HEK293T (cell line): ENCODE data around the gene PLPP7.

ENCODE experiments used
- CTCF ChIA-PET: fragments of 350-600 bp; formaldehyde crosslinking; extraction: SDS; loops from one replicate; lab custom pipeline; 2021; ENCODE audit warnings: antibody characterized with exemption, inconsistent platforms; lab: Yijun Ruan, JAX
- POLR2A ChIA-PET: fragments of 350-600 bp; formaldehyde crosslinking; extraction: SDS; loops from one replicate; lab custom pipeline; 2020; ENCODE audit warnings: antibody characterized with exemption, inconsistent platforms; lab: Yijun Ruan, JAX
- DNase-seq: peaks from one replicate; pipeline ENCODE4 v3.0.0; 2012; ENCODE audit warnings: mixed read lengths; ENCODE audit errors: extremely low spot score
- ARNT ChIP-seq: fragments of 450-650 bp; IDR thresholded peaks from 2 replicates; pipeline ENCODE4 v1.6.1; 2017; ENCODE audit warnings: mild to moderate bottlenecking
- BHLHE40 ChIP-seq: fragments of 450-650 bp; IDR thresholded peaks from 2 replicates; pipeline ENCODE4 v1.6.1; 2016; ENCODE audit warnings: mild to moderate bottlenecking, moderate library complexity, borderline replicate concordance
- CTBP1 ChIP-seq: fragments of 450-650 bp; IDR thresholded peaks from 2 replicates; pipeline ENCODE4 v1.6.1; 2016; ENCODE audit warnings: borderline replicate concordance
- ELF4 ChIP-seq: fragments of 450-650 bp; IDR thresholded peaks from 2 replicates; pipeline ENCODE4 v1.6.1; 2017; ENCODE audit warnings: antibody characterized with exemption
- FOXA1 ChIP-seq: fragments of 450-650 bp; IDR thresholded peaks from 2 replicates; pipeline ENCODE4 v1.6.1; 2016; ENCODE audit warnings: mild to moderate bottlenecking
- FOXK2 ChIP-seq: fragments of 450-650 bp; IDR thresholded peaks from 2 replicates; pipeline ENCODE4 v1.6.1; 2016; ENCODE audit warnings: mild to moderate bottlenecking
- FOXM1 ChIP-seq: fragments of 450-650 bp; IDR thresholded peaks from 2 replicates; pipeline ENCODE4 v1.6.1; 2017; ENCODE audit warnings: mild to moderate bottlenecking, borderline replicate concordance
- HDGF ChIP-seq: fragments of 450-650 bp; IDR thresholded peaks from 2 replicates; pipeline ENCODE4 v1.6.1; 2017; ENCODE audit warnings: antibody characterized with exemption, borderline replicate concordance
- L3MBTL2 ChIP-seq: fragments of 450-650 bp; conservative IDR thresholded peaks from 2 replicates; pipeline ENCODE4 v1.6.1; 2016; ENCODE audit warnings: mild to moderate bottlenecking
- LEF1 ChIP-seq: fragments of 450-650 bp; IDR thresholded peaks from 2 replicates; pipeline ENCODE4 v1.6.1; 2017; ENCODE audit warnings: mild to moderate bottlenecking, borderline replicate concordance
- NFRKB ChIP-seq: fragments of 450-650 bp; IDR thresholded peaks from 2 replicates; pipeline ENCODE4 v1.6.1; 2016; ENCODE audit warnings: mild to moderate bottlenecking, moderate library complexity
- PKNOX1 ChIP-seq: fragments of 450-650 bp; IDR thresholded peaks from 2 replicates; pipeline ENCODE4 v1.6.1; 2016
- SP1 ChIP-seq: fragments of 450-650 bp; IDR thresholded peaks from 2 replicates; pipeline ENCODE4 v1.6.1; 2017
- SUZ12 ChIP-seq: fragments of 450-650 bp; IDR thresholded peaks from 2 replicates; pipeline ENCODE4 v1.6.1; 2016; ENCODE audit warnings: mild to moderate bottlenecking
- TARDBP ChIP-seq: fragments of 450-650 bp; IDR thresholded peaks from 2 replicates; pipeline ENCODE4 v1.6.1; 2016
- ZNF384 ChIP-seq: fragments of 450-650 bp; IDR thresholded peaks from 2 replicates; pipeline ENCODE4 v1.6.1; 2016

The PLPP7 gene

GRCh38 chr9:131306397-131307004 lies 17.0 kb downstream of the PLPP7 start:
- no peak for TF ChIP-seq TARDBP
- TF ChIP-seq ELF4, result no peak
- TF ChIP-seq CTBP1, result no peak
- TF ChIP-seq FOXK2, result no peak
- TF ChIP-seq ARNT, result no peak
- no peak for TF ChIP-seq SUZ12
- TF ChIP-seq LEF1, result no peak
- TF ChIP-seq SP1, result no peak
- TF ChIP-seq FOXM1, result no peak
- TF ChIP-seq NFRKB, result no peak
- TF ChIP-seq FOXA1, result no peak
- TF ChIP-seq HDGF, result no peak
- no peak for TF ChIP-seq BHLHE40
- no peak for TF ChIP-seq L3MBTL2
- TF ChIP-seq PKNOX1, result no peak
- TF ChIP-seq ZNF384, result no peak
- no peak for DNase-seq
- POLR2A ChIA-PET, result no interaction called here
- CTCF ChIA-PET, result no interaction called here

- ChIA-PET POLR2A (no interaction called here), CTCF (no interaction called here)
- TF ChIP-seq CTBP1, result no peak
- no peak for DNase-seq
Observed at GRCh38 chr9:131307974-131308373, 18.5 kb downstream of the PLPP7 start.

- POLR2A ChIA-PET, result no interaction called here
- CTCF ChIA-PET, result no interaction called here
- no peak for DNase-seq
- TF ChIP-seq ARNT, result no peak
- no peak for TF ChIP-seq ZNF384
- TF ChIP-seq CTBP1, result no peak
- no peak for TF ChIP-seq ELF4
- TF ChIP-seq FOXA1, result no peak
- TF ChIP-seq PKNOX1, result no peak
- TF ChIP-seq FOXK2, result no peak
- TF ChIP-seq TARDBP, result no peak
- no peak for TF ChIP-seq BHLHE40
- TF ChIP-seq HDGF, result no peak
Observed at GRCh38 chr9:131308452-131308851, 18.9 kb downstream of the PLPP7 start.

- TF ChIP-seq FOXA1, result no peak
- POLR2A ChIA-PET, result no interaction called here
- no peak for DNase-seq
- CTCF ChIA-PET, result no interaction called here
Observed at GRCh38 chr9:131308906-131309529, 19.5 kb downstream of the PLPP7 start.

- ChIA-PET CTCF (no interaction called here), POLR2A (no interaction called here)
- no peak for DNase-seq
- TF ChIP-seq HDGF, result no peak
- no peak for TF ChIP-seq LEF1
- no peak for TF ChIP-seq SP1
- no peak for TF ChIP-seq TARDBP
- no peak for TF ChIP-seq L3MBTL2
- TF ChIP-seq ZNF384, result no peak
Observed at GRCh38 chr9:131309530-131310276, 20.2 kb downstream of the PLPP7 start.

- ChIA-PET CTCF (interaction anchor here (0.6 kb wide), 1 partner anchor 8 kb away, joined by 4 read pairs; no protein-coding TSS in a partner anchor), POLR2A (no interaction called here)
- no peak for DNase-seq
- TF ChIP-seq HDGF, result no peak
- TF ChIP-seq ARNT, result no peak
- TF ChIP-seq FOXM1, result no peak
- TF ChIP-seq FOXK2, result no peak
- TF ChIP-seq SP1, result no peak
- no peak for TF ChIP-seq BHLHE40
- no peak for TF ChIP-seq ZNF384
- no peak for TF ChIP-seq LEF1
- no peak for TF ChIP-seq FOXA1
- no peak for TF ChIP-seq NFRKB
- TF ChIP-seq ELF4, result no peak
- TF ChIP-seq TARDBP, result no peak
- TF ChIP-seq SUZ12, result no peak
Observed at GRCh38 chr9:131310833-131311554, 21.5 kb downstream of the PLPP7 start.

GRCh38 chr9:131312246-131312645 lies 22.7 kb downstream of the PLPP7 start:
- DNase-seq, result no peak
- POLR2A ChIA-PET, result no interaction called here
- no peak for TF ChIP-seq FOXK2
- TF ChIP-seq TARDBP, result no peak
- CTCF ChIA-PET, result no interaction called here
